ENCODE data around the gene RNF217. TPM values are rescaled to one million over a fixed set of nuclear protein-coding genes. Genes with fewer than 3 reads are reported as not detected.

Gene RNF217
- total RNA-seq, 4 donors from 2014 or later: 6.0 to 24.3 (median 16.0) TPM

DNA sequence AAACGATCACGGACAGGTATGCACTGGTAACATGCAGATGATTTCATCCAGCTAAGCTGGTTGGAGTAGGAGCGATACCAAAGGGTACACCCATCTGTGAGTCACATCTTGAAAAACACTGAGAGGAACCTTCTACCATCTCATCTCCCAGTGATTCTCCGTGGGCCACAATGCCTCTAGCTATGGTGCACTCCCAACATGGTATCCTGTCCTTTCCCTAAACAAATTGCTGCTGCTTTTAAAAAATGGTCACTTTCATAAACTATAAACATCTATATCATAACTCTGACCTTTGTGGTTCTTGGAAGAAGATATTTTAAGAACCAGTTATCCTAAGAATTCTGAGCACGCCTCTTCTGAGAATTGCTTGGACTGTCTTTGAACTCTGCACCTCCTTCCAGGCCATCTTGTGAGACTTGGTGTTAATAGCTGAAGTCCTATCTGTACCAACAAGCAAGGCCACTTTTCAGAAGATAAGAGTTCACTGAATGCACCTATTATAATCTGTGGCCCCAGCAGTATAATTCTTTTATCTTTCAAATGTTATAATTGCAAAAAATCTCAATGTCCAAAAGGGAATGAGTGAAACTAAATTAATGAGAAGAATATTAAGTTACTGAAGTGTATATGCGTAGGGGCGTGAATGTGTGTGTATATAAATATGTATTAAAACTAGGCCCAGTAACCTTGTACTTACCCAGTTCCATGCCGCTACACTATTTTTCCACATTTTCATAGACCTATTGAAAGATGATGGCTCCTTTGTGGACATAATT lies 120.9 kb downstream of the RNF217 start:
- Histone ChIP-seq H3K4me3 (no peak overlapping the region), H3K36me3 (no peaks in the 10 kb centered on the region), H3K4me1 (no peaks in the 10 kb centered on the region), H3K27ac (no peak overlapping the region), H3K9me3 (no peaks in the 10 kb centered on the region), H3K27me3 (no peaks in the 10 kb centered on the region)
- TF ChIP-seq EP300 (IDR thresholded peaks at IDR 0.05; ENCODE audit: low read depth): no peak
- TF ChIP-seq POLR2AphosphoS5 (IDR thresholded peaks at IDR 0.05): no peak
- no peak for TF ChIP-seq POLR2A (IDR thresholded peaks at IDR 0.05)
- TF ChIP-seq, protein P1, sequence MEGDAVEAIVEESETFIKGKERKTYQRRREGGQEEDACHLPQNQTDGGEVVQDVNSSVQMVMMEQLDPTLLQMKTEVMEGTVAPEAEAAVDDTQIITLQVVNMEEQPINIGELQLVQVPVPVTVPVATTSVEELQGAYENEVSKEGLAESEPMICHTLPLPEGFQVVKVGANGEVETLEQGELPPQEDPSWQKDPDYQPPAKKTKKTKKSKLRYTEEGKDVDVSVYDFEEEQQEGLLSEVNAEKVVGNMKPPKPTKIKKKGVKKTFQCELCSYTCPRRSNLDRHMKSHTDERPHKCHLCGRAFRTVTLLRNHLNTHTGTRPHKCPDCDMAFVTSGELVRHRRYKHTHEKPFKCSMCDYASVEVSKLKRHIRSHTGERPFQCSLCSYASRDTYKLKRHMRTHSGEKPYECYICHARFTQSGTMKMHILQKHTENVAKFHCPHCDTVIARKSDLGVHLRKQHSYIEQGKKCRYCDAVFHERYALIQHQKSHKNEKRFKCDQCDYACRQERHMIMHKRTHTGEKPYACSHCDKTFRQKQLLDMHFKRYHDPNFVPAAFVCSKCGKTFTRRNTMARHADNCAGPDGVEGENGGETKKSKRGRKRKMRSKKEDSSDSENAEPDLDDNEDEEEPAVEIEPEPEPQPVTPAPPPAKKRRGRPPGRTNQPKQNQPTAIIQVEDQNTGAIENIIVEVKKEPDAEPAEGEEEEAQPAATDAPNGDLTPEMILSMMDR (IDR thresholded peaks at IDR 0.05): no peak
- DNase-seq: no peak
- in situ Hi-C loops (cut with MboI; ENCODE audit: low pct_ligation_motif_present in 1 of 4, low pct_unique_long_range_greater_than_20kb in 1 of 4, low sequenced_read_pairs in 3 of 4): no loop called here
- 90% methylated on average over 7 to 8 of the region's 8 CpGs for WGBS, 2 donors (ENCODE audit: low coverage in 1 of 2)
- intact Hi-C loops (cut with DNase I; ENCODE audit: low total_unique reads): no loop called here

DNA sequence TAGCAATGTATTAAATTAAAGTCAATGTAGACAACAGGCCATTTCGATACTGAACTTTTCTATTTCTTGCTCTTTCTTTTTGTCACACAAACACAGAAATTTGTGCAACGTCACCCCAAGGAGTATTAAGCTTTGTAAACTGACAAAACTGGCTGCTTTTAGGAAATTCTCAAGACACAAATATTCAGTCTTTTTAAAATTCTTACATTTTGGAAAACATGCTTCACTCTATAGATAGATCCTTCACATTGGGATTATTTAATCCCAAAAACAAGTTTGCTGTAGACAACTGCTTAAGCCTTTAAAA lies 121.4 kb downstream of the RNF217 start:
- H3K4me1 ChIP-seq: no peaks in the 10 kb centered on the region
- no peaks in the 10 kb centered on the region for H3K9me3 ChIP-seq
- H3K27ac ChIP-seq: no peak overlapping the region
- intact Hi-C loops (cut with DNase I; ENCODE audit: low total_unique reads) (no loop called here), in situ Hi-C loops (cut with MboI; ENCODE audit: low pct_ligation_motif_present in 1 of 4, low pct_unique_long_range_greater_than_20kb in 1 of 4, low sequenced_read_pairs in 3 of 4) (no loop called here)
- peaks cover 0 to 2% (median 0%) of the 10 kb centered on the region in 4 donors for H3K36me3 ChIP-seq
- H3K27me3 ChIP-seq: no peaks in the 10 kb centered on the region
- no peak for DNase-seq
- no peak overlapping the region for H3K4me3 ChIP-seq
- no peak for TF ChIP-seq EP300 (IDR thresholded peaks at IDR 0.05; ENCODE audit: low read depth)
- no peak for TF ChIP-seq POLR2AphosphoS5 (IDR thresholded peaks at IDR 0.05)
- no peak for TF ChIP-seq POLR2A (IDR thresholded peaks at IDR 0.05)
- WGBS, 2 donors (ENCODE audit: low coverage in 1 of 2): 72 to 81% methylated on average over 2 of the region's 2 CpGs

DNA sequence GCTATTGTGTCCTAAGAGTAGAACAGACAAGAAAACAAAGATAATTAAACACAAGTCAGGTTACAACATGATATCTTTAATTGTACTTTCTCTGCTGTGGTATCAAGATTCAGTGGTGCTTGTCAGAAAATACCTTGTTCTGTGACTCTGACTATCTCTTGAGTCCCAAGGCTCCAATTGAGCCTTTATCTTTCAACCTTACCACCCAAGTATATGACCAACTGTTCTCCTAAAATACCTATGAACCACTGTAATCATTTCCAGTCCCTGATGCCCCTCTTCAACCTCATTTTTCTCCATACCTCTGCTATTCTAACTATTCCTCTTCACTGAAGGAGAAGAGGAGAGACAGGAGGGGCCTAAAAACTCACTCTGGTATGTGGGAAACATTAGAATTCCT lies 124.5 kb downstream of the RNF217 start:
- Histone ChIP-seq H3K27ac (no peak overlapping the region), H3K36me3 (peaks cover 0 to 2% (median 0%) of the 10 kb centered on the region in 4 donors), H3K27me3 (no peaks in the 10 kb centered on the region), H3K9me3 (no peaks in the 10 kb centered on the region), H3K4me1 (no peaks in the 10 kb centered on the region), H3K4me3 (no peak overlapping the region)
- in situ Hi-C loops (cut with MboI; ENCODE audit: low pct_ligation_motif_present in 1 of 4, low pct_unique_long_range_greater_than_20kb in 1 of 4, low sequenced_read_pairs in 3 of 4): no loop called here
- TF ChIP-seq EP300 (IDR thresholded peaks at IDR 0.05; ENCODE audit: low read depth) (no peak), POLR2AphosphoS5 (IDR thresholded peaks at IDR 0.05) (no peak), POLR2A (IDR thresholded peaks at IDR 0.05) (no peak)
- TF ChIP-seq, protein P1 (IDR thresholded peaks at IDR 0.05): no peak
- DNase-seq: no peak
- intact Hi-C loops (cut with DNase I; ENCODE audit: low total_unique reads): no loop called here

DNA sequence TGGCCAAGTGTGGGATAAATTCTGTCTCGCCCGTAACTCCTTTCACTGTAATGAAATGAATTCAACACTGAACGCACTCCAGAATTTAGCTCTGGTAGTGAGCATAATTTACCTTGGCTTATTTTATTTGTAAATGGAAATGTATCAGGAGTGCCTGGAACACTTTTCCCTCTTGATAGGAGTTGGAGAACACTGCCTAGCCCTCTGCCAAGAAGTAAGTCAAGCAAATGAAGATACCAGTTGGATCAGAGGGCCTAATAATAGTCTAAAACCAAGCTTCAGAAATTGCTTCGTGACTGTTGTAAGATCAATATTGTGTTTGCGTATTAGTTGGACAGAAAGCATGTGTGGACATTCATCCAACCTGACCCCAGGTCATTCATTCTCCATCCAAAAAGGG lies 126.7 kb downstream of the RNF217 start:
- Histone ChIP-seq H3K27ac (no peak overlapping the region), H3K36me3 (peaks cover 0 to 2% (median 0%) of the 10 kb centered on the region in 4 donors), H3K4me3 (no peak overlapping the region), H3K9me3 (no peaks in the 10 kb centered on the region), H3K27me3 (no peaks in the 10 kb centered on the region), H3K4me1 (no peaks in the 10 kb centered on the region)
- DNase-seq: no peak
- in situ Hi-C loops (cut with MboI; ENCODE audit: low pct_ligation_motif_present in 1 of 4, low pct_unique_long_range_greater_than_20kb in 1 of 4, low sequenced_read_pairs in 3 of 4): no loop called here
- intact Hi-C loops (cut with DNase I; ENCODE audit: low total_unique reads): no loop called here
- WGBS, 2 donors (ENCODE audit: low coverage in 1 of 2): 76 to 80% methylated on average over 4 to 5 of the region's 5 CpGs
- TF ChIP-seq POLR2A (IDR thresholded peaks at IDR 0.05): no peak
- TF ChIP-seq, protein P1 (IDR thresholded peaks at IDR 0.05): no peak
- no peak for TF ChIP-seq POLR2AphosphoS5 (IDR thresholded peaks at IDR 0.05)
- TF ChIP-seq EP300 (IDR thresholded peaks at IDR 0.05; ENCODE audit: low read depth): no peak

DNA sequence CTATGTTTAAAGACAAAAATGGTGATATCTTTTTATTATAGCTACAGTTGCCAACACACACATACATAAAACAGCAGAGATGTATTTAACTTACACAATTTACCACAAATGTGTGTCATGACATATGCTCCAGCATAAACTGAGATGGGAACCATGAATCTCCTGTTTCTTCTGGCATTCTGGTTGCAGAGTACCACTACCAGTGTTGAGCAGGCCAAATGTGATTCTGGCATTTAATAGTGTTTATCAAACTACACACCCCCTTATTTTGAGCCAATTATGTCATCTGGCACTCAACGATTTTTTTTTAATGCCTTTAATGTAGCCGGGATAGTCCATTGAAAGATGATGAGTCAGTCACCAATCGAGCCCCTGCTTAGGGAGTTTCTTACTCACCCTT lies 132.3 kb downstream of the RNF217 start:
- H3K4me3 ChIP-seq: no peak overlapping the region
- in situ Hi-C loops (cut with MboI; ENCODE audit: low pct_ligation_motif_present in 1 of 4, low pct_unique_long_range_greater_than_20kb in 1 of 4, low sequenced_read_pairs in 3 of 4): no loop called here
- 45 to 57% methylated on average over 3 of the region's 3 CpGs for WGBS, 2 donors (ENCODE audit: low coverage in 1 of 2)
- no peaks in the 10 kb centered on the region for H3K36me3 ChIP-seq
- no peak overlapping the region for H3K27ac ChIP-seq
- TF ChIP-seq, protein P1 (IDR thresholded peaks at IDR 0.05): no peak
- TF ChIP-seq POLR2AphosphoS5 (IDR thresholded peaks at IDR 0.05): no peak
- no peak for TF ChIP-seq EP300 (IDR thresholded peaks at IDR 0.05; ENCODE audit: low read depth)
- no peak for TF ChIP-seq POLR2A (IDR thresholded peaks at IDR 0.05)
- no peaks in the 10 kb centered on the region for H3K9me3 ChIP-seq
- H3K27me3 ChIP-seq: no peaks in the 10 kb centered on the region
- peaks cover 0 to 7% (median 6%) of the 10 kb centered on the region in 4 donors for H3K4me1 ChIP-seq
- DNase-seq: no peak
- intact Hi-C loops (cut with DNase I; ENCODE audit: low total_unique reads): no loop called here

Data from transverse colon (tissue), 4 donors.